Activated T-cell treated with anti-CD3 and anti-CD28 coated beads for 24 hours (primary cell): ENCODE data around the gene BANP.
"Not testable (repeated sequence)": the region's sequence is repeated elsewhere in the genome, so short reads cannot be mapped to it uniquely, and the experiment has no call there.

Experiments used
- DNase-seq: peaks from one replicate; pipeline ENCODE4 v3.0.0-alpha.2; 2020; ENCODE audit warnings: low read depth

The BANP gene

GRCh38 chr16:88101623-88102105 lies 150.4 kb downstream of the BANP start:
- DNase-seq, result not testable (repeated sequence)

- no peak for DNase-seq
Measured at GRCh38 chr16:88102597-88102996, 151.4 kb downstream of the BANP start.

GRCh38 chr16:88103011-88103410 lies 151.8 kb downstream of the BANP start:
- DNase-seq, result no peak

GRCh38 chr16:88103581-88104188 lies 152.5 kb downstream of the BANP start:
- no peak for DNase-seq

GRCh38 chr16:88104363-88104762 lies 153.1 kb downstream of the BANP start:
- not testable (repeated sequence) for DNase-seq

GRCh38 chr16:88105574-88106140 lies 154.4 kb downstream of the BANP start:
- DNase-seq, result not testable (repeated sequence)

- not testable (repeated sequence) for DNase-seq
Measured at GRCh38 chr16:88106566-88106965, 155.3 kb downstream of the BANP start.

- no peak for DNase-seq
Measured at GRCh38 chr16:88108762-88109161, 157.5 kb downstream of the BANP start.

GRCh38 chr16:88109726-88110621 lies 158.7 kb downstream of the BANP start:
- not testable (repeated sequence) for DNase-seq

GRCh38 chr16:88110875-88111494 lies 159.8 kb downstream of the BANP start:
- not testable (repeated sequence) for DNase-seq

GRCh38 chr16:88111976-88112375 lies 160.7 kb downstream of the BANP start:
- DNase-seq, result not testable (repeated sequence)

GRCh38 chr16:88113545-88114045 lies 162.4 kb downstream of the BANP start:
- no peak for DNase-seq

GRCh38 chr16:88114541-88115228 lies 163.5 kb downstream of the BANP start:
- DNase-seq, result not testable (repeated sequence)

- DNase-seq, result no peak
Measured at GRCh38 chr16:88116121-88116520, 164.9 kb downstream of the BANP start.

- no peak for DNase-seq
Measured at GRCh38 chr16:88117476-88117868, 166.2 kb downstream of the BANP start.

- DNase-seq, result no peak
Measured at GRCh38 chr16:88118376-88118775, 167.1 kb downstream of the BANP start.

GRCh38 chr16:88118852-88119741 lies 167.9 kb downstream of the BANP start:
- DNase-seq, result not testable (repeated sequence)

- not testable (repeated sequence) for DNase-seq
Measured at GRCh38 chr16:88119881-88120751, 168.9 kb downstream of the BANP start.

- no peak for DNase-seq
Measured at GRCh38 chr16:88120812-88121211, 169.6 kb downstream of the BANP start.
